HCT116 (cell line): ENCODE measurements around the gene CACNA1S.

ENCODE experiments used
- POLR2A ChIP-seq: IDR thresholded peaks from 2 replicates; pipeline ENCODE4 v1.7.0; 2011; ENCODE audit warnings: borderline replicate concordance; ENCODE audit not compliant: insufficient read depth, insufficient read length; ENCODE audit errors: extremely low read depth
- POLR2AphosphoS5 ChIP-seq: IDR thresholded peaks from 2 replicates; pipeline ENCODE4 v1.6.1; 2011; ENCODE audit warnings: mild to moderate bottlenecking, low read depth, low read length, moderate library complexity
- SP1 ChIP-seq: IDR thresholded peaks from 2 replicates; pipeline ENCODE4 v1.6.1; 2012; ENCODE audit warnings: low read depth
- TF ChIP-seq, protein P1 (sequence below), 3 experiments: fragments of 200-600 bp in 1 of 3; sonication (generic) in 1 of 3; IDR thresholded peaks in 2 of 3; conservative IDR thresholded peaks in 1 of 3; 2 replicates each; pipeline ENCODE4 v1.5.1; 2012 to 2017; ENCODE audit warnings: low read depth in 2 of 3, low read length in 2 of 3, antibody characterized with exemption in 1 of 3, borderline replicate concordance in 1 of 3, control low read depth in 1 of 3, mild to moderate bottlenecking in 1 of 3, mixed read lengths in 1 of 3, mixed run types in 1 of 3, moderate library complexity in 1 of 3; ENCODE audit not compliant: insufficient read depth in 1 of 3
- TF ChIP-seq, protein P2 (sequence below): IDR thresholded peaks from 2 replicates; pipeline ENCODE4 v1.6.1; 2012
- TF ChIP-seq, protein P3 (sequence below): IDR thresholded peaks from 2 replicates; pipeline ENCODE4 v1.6.1; 2012
- TF ChIP-seq, protein P4 (sequence below): IDR thresholded peaks from 2 replicates; pipeline ENCODE4 v1.6.1; 2012; ENCODE audit warnings: low read depth

DNA sequence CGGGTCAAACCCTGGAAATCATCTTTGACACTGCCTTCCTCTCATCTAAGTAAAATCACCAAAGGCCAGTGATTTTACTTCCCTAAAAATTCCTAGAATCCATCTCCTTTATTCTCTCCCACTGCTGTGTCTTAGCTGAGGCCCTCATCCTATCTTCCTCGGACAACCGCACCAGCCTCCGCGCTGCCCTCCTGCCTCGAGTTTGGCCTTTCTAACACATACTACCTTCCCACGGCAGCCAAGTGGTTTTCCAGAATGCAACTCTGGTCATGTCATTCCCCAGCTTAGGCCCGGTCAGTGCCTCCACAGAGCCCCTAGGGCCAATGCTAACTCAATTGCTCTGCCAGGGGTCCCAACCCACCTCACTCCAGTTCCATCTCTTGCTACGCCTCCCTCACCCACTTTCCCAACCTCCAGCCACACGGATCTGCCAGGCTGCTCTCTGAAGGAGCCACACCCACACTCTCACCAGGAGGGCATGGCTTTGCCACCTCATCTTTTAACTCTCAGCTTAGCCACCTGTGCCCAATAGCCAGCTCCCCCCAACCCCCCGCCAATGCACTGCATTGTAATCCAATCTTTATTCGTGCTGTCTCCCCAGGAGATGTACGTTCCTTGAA, 35.3 kb upstream of the CACNA1S start:
- TF ChIP-seq SP1 (no peak), POLR2A (no peak), POLR2AphosphoS5 (no peak)
- TF ChIP-seq, protein P1, sequence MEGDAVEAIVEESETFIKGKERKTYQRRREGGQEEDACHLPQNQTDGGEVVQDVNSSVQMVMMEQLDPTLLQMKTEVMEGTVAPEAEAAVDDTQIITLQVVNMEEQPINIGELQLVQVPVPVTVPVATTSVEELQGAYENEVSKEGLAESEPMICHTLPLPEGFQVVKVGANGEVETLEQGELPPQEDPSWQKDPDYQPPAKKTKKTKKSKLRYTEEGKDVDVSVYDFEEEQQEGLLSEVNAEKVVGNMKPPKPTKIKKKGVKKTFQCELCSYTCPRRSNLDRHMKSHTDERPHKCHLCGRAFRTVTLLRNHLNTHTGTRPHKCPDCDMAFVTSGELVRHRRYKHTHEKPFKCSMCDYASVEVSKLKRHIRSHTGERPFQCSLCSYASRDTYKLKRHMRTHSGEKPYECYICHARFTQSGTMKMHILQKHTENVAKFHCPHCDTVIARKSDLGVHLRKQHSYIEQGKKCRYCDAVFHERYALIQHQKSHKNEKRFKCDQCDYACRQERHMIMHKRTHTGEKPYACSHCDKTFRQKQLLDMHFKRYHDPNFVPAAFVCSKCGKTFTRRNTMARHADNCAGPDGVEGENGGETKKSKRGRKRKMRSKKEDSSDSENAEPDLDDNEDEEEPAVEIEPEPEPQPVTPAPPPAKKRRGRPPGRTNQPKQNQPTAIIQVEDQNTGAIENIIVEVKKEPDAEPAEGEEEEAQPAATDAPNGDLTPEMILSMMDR (IDR thresholded peaks at IDR 0.05 in 2 of 3, conservative IDR thresholded peaks at IDR 0.05 in 1 of 3; ENCODE audit: borderline replicate concordance in 1 of 3, insufficient read depth in 1 of 3, low read depth in 2 of 3, low read length in 2 of 3) = no peak
- TF ChIP-seq, protein P2, sequence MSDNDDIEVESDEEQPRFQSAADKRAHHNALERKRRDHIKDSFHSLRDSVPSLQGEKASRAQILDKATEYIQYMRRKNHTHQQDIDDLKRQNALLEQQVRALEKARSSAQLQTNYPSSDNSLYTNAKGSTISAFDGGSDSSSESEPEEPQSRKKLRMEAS = no peak
- TF ChIP-seq, protein P3, sequence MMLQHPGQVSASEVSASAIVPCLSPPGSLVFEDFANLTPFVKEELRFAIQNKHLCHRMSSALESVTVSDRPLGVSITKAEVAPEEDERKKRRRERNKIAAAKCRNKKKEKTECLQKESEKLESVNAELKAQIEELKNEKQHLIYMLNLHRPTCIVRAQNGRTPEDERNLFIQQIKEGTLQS = no peak
- TF ChIP-seq, protein P4, sequence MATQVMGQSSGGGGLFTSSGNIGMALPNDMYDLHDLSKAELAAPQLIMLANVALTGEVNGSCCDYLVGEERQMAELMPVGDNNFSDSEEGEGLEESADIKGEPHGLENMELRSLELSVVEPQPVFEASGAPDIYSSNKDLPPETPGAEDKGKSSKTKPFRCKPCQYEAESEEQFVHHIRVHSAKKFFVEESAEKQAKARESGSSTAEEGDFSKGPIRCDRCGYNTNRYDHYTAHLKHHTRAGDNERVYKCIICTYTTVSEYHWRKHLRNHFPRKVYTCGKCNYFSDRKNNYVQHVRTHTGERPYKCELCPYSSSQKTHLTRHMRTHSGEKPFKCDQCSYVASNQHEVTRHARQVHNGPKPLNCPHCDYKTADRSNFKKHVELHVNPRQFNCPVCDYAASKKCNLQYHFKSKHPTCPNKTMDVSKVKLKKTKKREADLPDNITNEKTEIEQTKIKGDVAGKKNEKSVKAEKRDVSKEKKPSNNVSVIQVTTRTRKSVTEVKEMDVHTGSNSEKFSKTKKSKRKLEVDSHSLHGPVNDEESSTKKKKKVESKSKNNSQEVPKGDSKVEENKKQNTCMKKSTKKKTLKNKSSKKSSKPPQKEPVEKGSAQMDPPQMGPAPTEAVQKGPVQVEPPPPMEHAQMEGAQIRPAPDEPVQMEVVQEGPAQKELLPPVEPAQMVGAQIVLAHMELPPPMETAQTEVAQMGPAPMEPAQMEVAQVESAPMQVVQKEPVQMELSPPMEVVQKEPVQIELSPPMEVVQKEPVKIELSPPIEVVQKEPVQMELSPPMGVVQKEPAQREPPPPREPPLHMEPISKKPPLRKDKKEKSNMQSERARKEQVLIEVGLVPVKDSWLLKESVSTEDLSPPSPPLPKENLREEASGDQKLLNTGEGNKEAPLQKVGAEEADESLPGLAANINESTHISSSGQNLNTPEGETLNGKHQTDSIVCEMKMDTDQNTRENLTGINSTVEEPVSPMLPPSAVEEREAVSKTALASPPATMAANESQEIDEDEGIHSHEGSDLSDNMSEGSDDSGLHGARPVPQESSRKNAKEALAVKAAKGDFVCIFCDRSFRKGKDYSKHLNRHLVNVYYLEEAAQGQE = no peak
